GM21381 (cell line): ENCODE results near the gene CPA4.

Experiments
- ATAC-seq: cut with Tn5 transposase; IDR thresholded peaks from one replicate; pipeline ENCODE4 v1.9.1; 2021; ENCODE audit warnings: mild to moderate bottlenecking, moderate library complexity; ENCODE audit not compliant: unreplicated experiment

Gene CPA4

GRCh38 chr7:130274296-130274695, 18.7 kb upstream of the CPA4 start:
- no peak for ATAC-seq

GRCh38 chr7:130274983-130275591, 17.9 kb upstream of the CPA4 start:
- no peak for ATAC-seq

GRCh38 chr7:130275826-130276297, 17.1 kb upstream of the CPA4 start:
- no peak for ATAC-seq

GRCh38 chr7:130276796-130277762, 15.9 kb upstream of the CPA4 start:
- ATAC-seq, result no peak

GRCh38 chr7:130277763-130278643, 15.0 kb upstream of the CPA4 start:
- ATAC-seq, result no peak

GRCh38 chr7:130278860-130279259, 14.1 kb upstream of the CPA4 start:
- no peak for ATAC-seq

GRCh38 chr7:130279286-130279685, 13.7 kb upstream of the CPA4 start:
- ATAC-seq, result no peak

GRCh38 chr7:130279906-130280305, 13.1 kb upstream of the CPA4 start:
- ATAC-seq, result no peak

- no peak for ATAC-seq
Observed at GRCh38 chr7:130281260-130281659, 11.7 kb upstream of the CPA4 start.

- no peak for ATAC-seq
Observed at GRCh38 chr7:130286881-130287280, 6.1 kb upstream of the CPA4 start.

GRCh38 chr7:130288168-130288567, 4.8 kb upstream of the CPA4 start:
- no peak for ATAC-seq

GRCh38 chr7:130288829-130289228, 4.1 kb upstream of the CPA4 start:
- no peak for ATAC-seq

- no peak for ATAC-seq
Observed at GRCh38 chr7:130289478-130289877, 3.5 kb upstream of the CPA4 start.

- no peak for ATAC-seq
Observed at GRCh38 chr7:130290745-130291144, 2.2 kb upstream of the CPA4 start.

GRCh38 chr7:130293521-130293920, 560 bp downstream of the CPA4 start:
- ATAC-seq, result no peak

- ATAC-seq, result no peak
Observed at GRCh38 chr7:130294314-130294713, 1.4 kb downstream of the CPA4 start.

GRCh38 chr7:130296221-130296951, 3.4 kb downstream of the CPA4 start:
- ATAC-seq, result no peak

- no peak for ATAC-seq
Observed at GRCh38 chr7:130297628-130298543, 4.9 kb downstream of the CPA4 start.

- ATAC-seq, result no peak
Observed at GRCh38 chr7:130298544-130299326, 5.8 kb downstream of the CPA4 start.
